LNCaP clone FGC (cell line): ENCODE data around the gene WASHC1.
"Not testable (repeated sequence)": the region's sequence is repeated elsewhere in the genome, so short reads cannot be mapped to it uniquely, and the experiment has no call there.

ENCODE experiments used
- DNase-seq: peaks from one replicate; pipeline ENCODE4 v3.0.0-alpha.2; 2011; ENCODE audit warnings: low read depth
- H3K4me3 ChIP-seq: 2 replicates; pipeline ENCODE4 v1.5.1; 2011; ENCODE audit warnings: mild to moderate bottlenecking, low read depth, low read length, control low read depth

WASHC1 gene, protein sequence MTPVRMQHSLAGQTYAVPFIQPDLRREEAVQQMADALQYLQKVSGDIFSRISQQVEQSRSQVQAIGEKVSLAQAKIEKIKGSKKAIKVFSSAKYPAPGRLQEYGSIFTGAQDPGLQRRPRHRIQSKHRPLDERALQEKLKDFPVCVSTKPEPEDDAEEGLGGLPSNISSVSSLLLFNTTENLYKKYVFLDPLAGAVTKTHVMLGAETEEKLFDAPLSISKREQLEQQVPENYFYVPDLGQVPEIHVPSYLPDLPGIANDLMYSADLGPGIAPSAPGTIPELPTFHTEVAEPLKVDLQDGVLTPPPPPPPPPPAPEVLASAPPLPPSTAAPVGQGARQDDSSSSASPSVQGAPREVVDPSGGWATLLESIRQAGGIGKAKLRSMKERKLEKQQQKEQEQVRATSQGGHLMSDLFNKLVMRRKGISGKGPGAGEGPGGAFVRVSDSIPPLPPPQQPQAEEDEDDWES

DNA sequence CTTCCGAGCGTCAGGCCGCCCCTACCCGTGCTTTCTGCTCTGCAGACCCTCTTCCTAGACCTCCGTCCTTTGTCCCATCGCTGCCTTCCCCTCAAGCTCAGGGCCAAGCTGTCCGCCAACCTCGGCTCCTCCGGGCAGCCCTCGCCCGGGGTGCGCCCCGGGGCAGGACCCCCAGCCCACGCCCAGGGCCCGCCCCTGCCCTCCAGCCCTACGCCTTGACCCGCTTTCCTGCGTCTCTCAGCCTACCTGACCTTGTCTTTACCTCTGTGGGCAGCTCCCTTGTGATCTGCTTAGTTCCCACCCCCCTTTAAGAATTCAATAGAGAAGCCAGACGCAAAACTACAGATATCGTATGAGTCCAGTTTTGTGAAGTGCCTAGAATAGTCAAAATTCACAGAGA lies at the start of gene WASHC1:
WASHC1 (minus strand) TSS at position 101 of the 400 bp plus-strand sequence. CDS start 4,457 bp downstream, outside the sequence.
- not testable (repeated sequence) for DNase-seq
- H3K4me3 ChIP-seq: peak within 1 kb of the TSS; percentile 53

DNA sequence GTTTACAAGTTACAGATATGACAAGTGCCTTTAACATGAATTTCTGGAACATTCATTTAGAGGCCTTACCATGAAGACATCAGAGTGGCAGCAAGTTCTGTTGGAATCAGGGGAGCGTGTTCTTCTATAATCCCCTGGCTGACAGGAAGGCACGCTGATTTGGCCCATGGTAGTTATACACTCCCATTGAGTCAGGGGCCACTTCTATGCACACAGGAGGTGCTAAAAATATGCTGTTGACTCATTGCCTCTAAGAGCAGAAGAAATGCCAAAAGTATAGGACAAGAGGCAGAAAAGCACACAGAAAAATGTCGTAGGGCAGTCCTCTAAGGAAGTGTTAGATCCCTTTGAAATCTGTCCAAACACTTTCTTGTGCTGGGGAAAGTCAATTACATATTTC lies 49.1 kb upstream of the WASHC1 start:
- not testable (repeated sequence) for H3K4me3 ChIP-seq, DNase-seq

DNA sequence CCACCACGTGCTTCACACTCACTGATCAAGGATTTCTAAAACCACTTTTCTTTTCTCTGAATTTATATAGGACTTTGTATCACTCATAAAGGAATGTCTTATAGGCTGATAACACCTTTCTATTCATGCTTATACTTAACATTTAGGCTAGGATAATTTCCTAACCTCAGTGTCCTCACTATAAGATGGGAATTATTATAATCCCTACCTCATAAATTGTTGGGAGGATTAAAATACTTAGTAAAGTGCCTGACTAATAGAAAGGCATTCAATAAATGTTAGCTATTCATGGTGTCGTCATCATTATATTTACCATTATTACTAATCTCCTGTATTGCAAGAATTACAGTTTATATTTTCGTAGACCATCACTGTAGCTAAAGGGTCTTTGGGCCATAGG lies 47.1 kb upstream of the WASHC1 start:
- H3K4me3 ChIP-seq, DNase-seq: not testable (repeated sequence)

DNA sequence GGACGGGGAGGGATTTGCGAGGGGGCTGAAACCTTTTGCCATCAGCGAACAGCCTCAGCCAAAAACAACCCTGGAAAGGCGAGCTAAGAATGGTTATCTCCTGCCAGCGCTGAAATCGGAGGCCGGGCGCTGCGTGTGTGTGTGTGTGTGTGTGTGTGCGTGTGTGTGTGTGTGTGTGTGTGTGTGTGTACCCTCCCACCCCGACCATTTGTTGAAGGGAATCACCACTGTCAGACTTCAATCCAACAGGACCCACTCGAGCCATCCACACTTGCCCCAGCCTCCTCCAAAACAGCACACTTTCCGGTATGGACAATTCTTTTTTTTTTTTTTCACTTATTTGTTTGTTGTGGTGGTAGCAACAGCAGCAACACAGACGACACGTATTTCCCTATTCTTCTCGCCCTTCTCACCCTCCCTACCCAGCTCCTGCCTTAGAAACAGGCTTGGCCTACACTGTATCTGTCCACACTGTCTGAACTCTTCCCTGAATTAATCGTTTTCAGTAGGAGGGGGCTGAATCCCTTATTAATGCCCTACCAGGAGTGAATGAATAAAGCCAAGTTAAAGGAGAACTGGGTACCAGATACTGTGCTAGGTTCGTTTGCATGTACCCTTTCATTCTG lies 44.8 kb upstream of the WASHC1 start:
- not testable (repeated sequence) for DNase-seq, H3K4me3 ChIP-seq

DNA sequence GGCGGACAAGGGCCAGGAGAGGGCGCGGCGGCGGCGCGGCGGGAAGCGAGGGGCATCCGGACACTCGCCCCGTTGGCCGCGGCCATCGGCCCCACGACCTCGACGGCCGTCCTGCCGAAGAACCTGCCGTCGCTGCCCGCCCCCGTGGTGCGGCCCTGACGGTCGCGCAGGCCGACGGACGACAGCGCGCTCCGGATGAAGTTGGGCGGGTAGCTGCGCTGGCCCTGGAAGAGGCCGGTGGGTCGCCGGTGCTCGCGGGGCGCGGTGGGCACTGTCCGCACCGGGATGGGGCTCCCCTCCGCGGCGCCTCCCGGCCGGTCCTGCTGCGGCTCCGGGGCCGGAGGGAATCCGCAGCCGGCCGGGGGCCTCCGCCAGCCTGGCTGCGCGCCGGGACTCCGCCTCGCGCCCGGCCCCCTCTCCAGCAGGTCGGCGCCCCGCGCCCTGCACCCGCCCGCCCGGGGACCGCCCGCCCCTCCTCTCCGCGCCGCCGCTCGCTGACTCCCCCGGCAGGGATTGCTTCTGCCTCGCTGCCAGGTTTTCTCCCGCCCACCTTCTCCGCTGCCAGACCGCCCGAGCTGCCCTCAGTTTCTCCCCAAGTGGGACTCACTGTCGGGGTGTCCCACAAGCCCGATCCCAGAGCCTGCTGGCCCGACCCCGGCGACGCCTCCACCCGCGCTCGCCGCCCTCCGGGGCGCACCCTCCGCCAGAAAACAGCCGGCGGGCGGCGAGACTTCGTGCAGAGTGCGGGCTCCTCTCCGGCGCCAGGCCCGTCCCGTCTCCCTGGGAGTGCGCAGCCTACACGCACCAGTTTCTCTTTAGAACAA lies 44.0 kb upstream of the WASHC1 start:
- H3K4me3 ChIP-seq, DNase-seq: not testable (repeated sequence)

DNA sequence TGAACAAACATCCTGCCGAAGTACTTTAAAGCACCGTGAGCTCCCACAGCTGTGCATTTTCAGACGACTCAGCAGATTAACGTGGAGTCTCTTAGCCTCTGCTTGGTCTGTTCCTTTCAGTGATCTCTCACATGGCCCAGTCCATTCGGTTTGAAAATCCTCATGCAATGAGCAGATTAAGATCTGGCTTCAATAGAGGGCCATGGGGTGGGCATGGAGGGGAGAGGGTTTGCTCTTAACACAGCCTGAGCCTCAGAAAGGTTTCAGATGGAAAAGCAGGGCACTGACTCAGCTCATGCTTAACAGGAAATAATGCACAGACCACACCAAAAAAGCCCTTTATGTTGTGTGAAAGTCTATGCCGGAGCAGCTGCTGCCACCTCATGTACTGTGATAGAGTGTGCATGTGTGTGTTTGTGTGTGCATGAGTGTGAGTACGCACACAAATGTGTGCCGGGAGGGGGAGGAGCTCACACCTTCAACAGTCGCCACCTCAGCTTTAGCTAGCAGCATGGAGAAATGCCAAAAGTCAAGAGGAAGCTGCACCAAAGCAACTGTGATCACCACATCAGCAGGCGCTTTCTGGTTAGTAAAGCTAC lies 33.9 kb upstream of the WASHC1 start:
- H3K4me3 ChIP-seq, DNase-seq: not testable (repeated sequence)

DNA sequence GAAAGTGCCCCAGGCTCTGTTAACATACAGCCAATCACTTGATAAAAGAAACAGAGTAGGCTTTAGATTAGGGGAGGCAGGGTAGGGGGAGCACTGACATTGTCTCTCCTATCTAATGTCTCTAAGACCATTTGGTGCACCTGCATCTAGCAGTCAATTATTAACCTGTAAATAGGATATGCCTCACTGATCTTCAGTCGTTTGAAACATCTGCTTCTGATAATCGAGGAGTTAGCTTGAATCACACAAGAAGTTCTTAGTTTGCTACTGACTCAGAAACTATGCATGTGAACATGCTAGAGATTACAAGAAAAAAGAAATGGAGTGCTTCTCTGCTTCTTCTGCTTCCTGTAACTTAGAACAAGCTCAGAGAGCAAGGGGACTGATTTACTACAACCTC lies 23.4 kb upstream of the WASHC1 start:
- H3K4me3 ChIP-seq: not testable (repeated sequence)

DNA sequence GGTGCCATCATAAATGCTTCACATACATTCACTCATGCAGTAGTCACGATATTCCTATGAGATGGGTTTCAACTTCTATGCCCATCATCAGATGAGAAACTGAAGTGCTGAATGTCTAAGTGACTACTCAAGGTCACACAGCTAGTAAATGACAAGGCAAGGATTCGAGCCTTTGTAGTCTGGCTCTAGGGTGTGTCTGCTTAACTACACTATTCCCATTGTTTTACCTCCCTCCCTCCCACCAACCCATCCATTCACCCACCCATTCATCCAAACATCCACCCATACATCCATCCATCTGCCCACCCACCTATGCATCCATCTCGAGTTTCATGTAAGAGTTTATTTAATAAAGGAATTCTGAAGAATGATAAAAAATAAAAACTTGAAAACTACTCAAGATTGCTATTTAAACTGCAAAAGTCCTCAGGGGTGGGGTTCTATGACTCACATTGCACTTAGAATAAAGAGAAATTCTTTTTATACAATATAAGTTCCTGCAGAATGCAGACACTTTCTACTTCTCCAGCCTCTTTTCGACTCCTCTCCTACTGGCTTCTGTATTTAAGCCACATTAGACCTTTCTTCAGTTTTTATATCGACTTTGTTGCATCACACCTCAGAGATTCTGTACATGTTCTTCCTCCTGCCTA lies 19.1 kb upstream of the WASHC1 start:
- DNase-seq, H3K4me3 ChIP-seq: not testable (repeated sequence)

More for the DNA sequence above, 23.4 kb upstream of the WASHC1 start:
- not testable (repeated sequence) for DNase-seq

DNA sequence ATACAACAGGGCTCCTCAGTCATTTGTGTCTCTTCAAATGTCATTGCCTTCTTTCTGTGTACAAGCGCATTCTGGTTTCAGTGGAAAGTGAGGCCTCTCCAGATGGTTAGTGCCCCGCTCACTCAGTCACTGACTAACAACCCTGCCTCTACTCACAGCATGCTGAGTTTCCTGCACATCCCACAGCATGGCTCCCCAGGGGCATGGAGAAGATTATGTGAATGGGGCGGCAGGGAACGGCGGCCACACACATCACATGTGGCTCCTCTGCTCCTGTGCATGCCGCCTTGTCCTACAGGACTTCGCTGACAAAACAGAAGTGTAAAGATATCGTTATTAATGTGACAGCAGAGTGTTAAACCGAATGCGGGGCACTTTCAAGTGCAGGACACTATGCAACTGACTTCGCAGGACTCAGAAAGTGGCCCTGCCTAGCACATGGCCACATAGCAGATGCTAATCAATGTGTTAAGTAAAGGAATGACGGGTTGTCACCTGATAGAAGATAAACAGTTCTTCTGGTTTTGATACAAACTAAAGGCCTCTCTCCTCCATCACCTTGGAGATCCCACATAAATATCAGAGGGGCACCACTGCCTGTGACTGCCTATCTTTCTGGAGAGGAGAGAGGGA lies 17.5 kb upstream of the WASHC1 start:
- not testable (repeated sequence) for DNase-seq, H3K4me3 ChIP-seq

DNA sequence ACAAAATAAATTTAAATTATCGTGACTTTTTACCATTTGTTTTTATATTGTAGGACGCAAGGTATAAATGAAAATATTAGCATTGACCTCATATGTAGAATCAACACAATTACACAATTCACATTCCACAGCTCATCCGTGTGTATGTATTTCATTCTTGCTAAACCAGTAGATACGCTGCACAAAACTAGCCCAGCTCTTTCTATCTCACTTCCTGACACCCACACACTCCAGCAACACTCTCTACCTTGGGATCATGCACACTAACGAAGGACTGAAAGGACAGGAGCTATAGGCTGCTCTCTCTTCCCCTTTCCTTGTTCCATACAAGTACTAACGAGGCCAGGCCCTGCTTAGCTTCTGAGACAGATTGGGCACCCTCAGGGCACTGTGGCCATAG lies 16.9 kb upstream of the WASHC1 start:
- not testable (repeated sequence) for DNase-seq, H3K4me3 ChIP-seq

DNA sequence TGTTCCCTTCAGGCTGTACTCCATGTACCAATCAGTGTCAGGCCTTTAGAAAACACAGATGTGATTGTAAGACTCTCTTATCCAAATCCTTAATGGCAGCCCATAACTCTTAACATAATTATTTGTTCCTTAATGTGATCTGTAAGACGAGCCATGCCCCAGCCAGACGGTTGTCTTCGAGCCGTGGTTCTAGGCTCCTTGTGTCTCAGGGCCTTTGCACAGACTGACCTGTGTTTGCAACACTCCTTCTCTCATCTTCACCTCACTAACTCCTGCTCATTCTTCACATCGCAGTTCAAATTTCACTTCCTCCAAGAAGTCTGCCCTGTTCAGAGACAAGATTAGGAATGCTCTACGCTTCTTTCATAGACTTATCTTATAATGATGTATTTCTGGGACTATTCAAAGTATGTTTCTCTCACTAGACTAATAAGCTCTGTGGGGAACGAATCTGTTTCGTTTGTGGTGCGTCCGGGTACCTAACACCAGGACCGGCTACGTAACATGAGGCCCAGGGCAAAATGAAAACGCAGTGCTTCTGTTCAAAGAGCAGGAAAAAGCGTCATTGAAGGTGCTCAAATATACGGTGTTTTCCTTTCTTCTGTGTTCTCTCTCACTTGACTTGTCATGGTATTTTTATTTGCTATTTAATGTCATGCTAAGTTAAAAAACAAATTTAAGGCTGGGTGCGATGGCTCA lies 16.1 kb upstream of the WASHC1 start:
- DNase-seq, H3K4me3 ChIP-seq: not testable (repeated sequence)

DNA sequence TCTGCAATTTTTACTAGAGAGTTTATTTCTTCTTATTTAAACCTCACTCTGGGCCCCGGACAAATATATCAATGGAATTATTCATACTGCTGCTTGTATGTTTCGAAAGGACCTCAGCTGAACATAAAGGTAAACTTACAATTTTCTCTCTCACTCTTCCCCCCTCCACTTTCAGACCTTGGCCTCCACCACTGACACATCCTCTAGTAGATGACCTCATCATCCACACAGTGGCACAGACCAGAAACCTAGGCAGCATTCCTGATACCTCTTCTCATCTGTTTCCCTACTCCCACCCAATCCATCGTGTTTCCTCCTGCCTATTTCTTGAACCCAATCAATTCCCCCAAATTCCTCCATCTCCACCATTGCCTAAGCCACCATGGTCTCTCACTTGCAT lies 15.2 kb upstream of the WASHC1 start:
- not testable (repeated sequence) for DNase-seq, H3K4me3 ChIP-seq

DNA sequence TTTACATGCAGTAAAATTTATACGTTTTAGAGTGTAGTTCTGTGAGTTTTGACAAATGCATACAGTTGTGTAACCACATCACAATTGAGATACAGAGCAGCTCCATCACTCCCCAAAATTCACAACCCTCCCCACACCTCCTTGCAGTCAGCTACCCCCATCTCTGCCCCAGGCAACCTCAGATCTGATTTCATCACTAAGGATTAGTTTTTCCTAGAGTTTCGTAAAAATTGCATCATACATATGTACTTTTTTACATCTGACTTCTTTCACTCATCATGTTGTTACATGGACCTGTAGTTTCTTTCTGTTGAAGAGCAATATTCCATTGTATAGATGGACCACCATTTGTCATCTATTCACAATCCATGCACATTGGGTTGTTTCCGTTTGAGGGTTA lies 14.4 kb upstream of the WASHC1 start:
- not testable (repeated sequence) for H3K4me3 ChIP-seq, DNase-seq

DNA sequence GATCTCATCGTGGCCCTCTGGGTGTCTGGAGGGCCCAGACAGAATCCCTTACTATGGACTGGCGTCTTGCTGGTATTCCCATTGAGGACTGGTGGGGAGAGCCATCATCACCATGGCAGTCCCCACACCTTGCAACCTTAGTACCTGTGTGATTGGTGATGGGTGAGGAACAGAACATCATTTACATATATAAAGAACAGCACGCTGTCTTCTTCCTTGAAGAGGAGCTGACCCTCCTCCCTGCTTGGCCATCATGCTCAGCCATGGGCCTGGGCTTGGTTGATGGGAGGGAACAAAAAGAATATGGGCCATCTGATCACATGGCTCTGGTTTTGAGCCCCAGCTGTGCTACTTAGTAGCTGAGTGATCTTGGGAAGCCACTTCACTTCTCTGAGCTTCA lies 13.9 kb upstream of the WASHC1 start:
- not testable (repeated sequence) for DNase-seq, H3K4me3 ChIP-seq

DNA sequence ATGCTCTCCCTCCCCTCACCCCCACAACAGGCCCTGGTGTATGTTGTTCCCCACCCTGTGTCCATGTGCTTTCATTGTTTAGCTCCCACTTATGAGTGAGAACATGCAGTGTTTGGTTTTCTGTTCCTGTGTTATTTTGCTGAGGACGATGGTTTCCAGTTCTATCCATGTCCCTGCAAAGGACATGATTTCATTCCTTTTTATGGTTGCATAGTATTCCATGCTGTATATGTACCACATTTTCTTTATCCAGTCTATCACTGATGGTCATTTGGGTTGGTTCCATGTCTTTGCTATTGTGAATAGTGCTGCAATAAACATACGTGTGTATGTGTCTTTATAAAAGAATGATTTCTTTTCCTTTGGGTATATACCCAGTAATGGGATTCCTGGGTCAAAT lies 12.6 kb upstream of the WASHC1 start:
- not testable (repeated sequence) for H3K4me3 ChIP-seq, DNase-seq

DNA sequence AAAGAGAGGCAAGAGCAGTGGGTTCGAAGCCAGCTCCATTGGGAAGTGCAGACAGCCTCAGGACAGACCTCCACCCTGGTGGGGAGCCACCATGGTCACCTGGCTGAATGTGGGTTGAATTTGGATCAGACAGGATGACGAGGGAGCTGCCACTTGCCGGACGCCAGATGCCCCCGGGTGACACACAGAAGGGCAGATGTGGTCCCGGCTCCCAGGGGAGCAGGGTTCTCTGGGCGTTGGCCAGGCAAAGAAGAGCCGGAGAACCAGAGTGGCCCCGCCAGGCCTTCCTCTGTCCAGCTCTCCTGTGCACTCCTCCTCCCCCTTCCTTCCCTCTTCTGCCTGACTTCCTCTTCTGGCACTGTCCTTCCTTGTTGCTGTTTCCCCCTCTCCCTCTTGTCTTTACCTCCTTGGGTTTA lies 12.0 kb upstream of the WASHC1 start:
- H3K4me3 ChIP-seq, DNase-seq: not testable (repeated sequence)

DNA sequence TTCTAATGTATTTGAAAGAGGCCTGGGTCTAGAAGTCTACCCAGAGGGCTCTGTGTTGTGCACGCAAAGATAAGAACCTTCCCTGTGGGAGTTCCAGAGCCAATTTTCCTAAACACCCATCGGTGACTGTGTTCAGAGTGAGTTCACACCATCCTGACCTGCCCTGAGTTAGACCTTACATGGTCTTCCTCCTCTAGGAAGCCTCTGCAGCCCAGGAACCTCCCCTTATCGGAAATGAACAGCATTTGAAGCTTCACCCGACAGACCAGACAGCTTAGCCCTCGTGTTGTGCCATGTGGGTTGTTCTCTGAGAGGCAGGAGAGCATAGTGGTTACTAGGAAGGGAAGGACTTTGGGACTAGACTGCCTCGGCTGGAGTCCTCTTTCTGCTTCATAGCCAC lies 3.1 kb upstream of the WASHC1 start:
- not testable (repeated sequence) for DNase-seq, H3K4me3 ChIP-seq

DNA sequence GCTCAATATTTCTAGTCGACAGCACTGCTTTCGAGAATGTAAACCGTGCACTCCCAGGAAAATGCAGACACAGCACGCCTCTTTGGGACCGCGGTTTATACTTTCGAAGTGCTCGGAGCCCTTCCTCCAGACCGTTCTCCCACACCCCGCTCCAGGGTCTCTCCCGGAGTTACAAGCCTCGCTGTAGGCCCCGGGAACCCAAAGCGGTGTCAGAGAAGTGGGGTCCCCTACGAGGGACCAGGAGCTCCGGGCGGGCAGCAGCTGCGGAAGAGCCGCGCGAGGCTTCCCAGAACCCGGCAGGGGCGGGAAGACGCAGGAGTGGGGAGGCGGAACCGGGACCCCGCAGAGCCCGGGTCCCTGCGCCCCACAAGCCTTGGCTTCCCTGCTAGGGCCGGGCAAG lies 481 bp downstream of the WASHC1 start:
- DNase-seq: not testable (repeated sequence)
- peak overlapping the region; percentile 53 for H3K4me3 ChIP-seq
